Body of pancreas (tissue), 4 donors: ENCODE data around the gene TRPM7.

Source experiments
- CTCF ChIP-seq, 7 experiments: fragments of 450-650 bp in 4 of 7; fragments of 200-600 bp in 3 of 7; sonication (generic) in 3 of 7; IDR thresholded peaks; one replicate each; pipeline ENCODE4 v1.5.1; 2016 to 2019; ENCODE audit warnings: antibody characterized with exemption in 7 of 7
- POLR2A ChIP-seq, 3 donors: fragments of 450-650 bp; IDR thresholded peaks; one replicate each; pipeline ENCODE4 v1.6.1; 2016; ENCODE audit warnings: antibody characterized with exemption in 3 of 3, mild to moderate bottlenecking in 2 of 3

GRCh38 chr15:50624616-50625168 is 61.9 kb downstream of the TRPM7 start:
- no peak for TF ChIP-seq POLR2A (IDR thresholded peaks at IDR 0.05)
- no peak for TF ChIP-seq CTCF (IDR thresholded peaks at IDR 0.05)
